Measurements from ENCODE around the gene UNC5C. TPM values are rescaled to one million over a fixed set of nuclear protein-coding genes. Genes with fewer than 3 reads are reported as not detected.

UNC5C gene
- total RNA-seq, 1 donor from 2014 or later = 1.7 TPM

- DNase-seq (ENCODE audit: low spot score) = no peak
- intact Hi-C loops (cut with DNase I) = no loop called here
These were observed 252.7 kb downstream of the UNC5C start for GRCh38 chr4:95296052-95296451.

- DNase-seq (ENCODE audit: low spot score) = no peak
- intact Hi-C loops (cut with DNase I) = no loop called here
These were observed 253.6 kb downstream of the UNC5C start for GRCh38 chr4:95295157-95295556.

GRCh38 chr4:95294321-95294720 lies 254.5 kb downstream of the UNC5C start:
- no peak for DNase-seq (ENCODE audit: low spot score)
- intact Hi-C loops (cut with DNase I) = no loop called here

GRCh38 chr4:95293014-95293413 lies 255.8 kb downstream of the UNC5C start:
- DNase-seq (ENCODE audit: low spot score) = no peak
- intact Hi-C loops (cut with DNase I) = no loop called here

DNA sequence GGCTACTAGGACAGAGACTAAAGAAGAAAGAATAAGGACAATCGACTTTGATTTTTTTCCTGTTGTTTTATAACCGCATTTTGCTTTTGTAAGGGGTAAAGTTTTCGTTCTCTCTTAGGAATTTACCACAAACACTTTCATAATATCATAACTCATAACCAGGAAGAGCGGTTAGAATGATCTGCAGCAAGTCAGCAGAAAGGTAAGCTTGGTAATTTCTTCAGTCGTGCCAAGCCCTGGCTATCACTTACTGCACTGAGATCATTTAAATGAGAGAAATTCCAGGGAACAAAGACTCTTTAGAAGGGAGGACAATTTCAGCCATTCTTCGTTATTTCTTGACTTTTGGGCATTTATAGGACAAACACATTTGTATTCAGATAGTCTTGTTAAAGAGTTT lies 258.1 kb downstream of the UNC5C start:
- intact Hi-C loops (cut with DNase I) = no loop called here
- no peak for DNase-seq (ENCODE audit: low spot score)

DNA sequence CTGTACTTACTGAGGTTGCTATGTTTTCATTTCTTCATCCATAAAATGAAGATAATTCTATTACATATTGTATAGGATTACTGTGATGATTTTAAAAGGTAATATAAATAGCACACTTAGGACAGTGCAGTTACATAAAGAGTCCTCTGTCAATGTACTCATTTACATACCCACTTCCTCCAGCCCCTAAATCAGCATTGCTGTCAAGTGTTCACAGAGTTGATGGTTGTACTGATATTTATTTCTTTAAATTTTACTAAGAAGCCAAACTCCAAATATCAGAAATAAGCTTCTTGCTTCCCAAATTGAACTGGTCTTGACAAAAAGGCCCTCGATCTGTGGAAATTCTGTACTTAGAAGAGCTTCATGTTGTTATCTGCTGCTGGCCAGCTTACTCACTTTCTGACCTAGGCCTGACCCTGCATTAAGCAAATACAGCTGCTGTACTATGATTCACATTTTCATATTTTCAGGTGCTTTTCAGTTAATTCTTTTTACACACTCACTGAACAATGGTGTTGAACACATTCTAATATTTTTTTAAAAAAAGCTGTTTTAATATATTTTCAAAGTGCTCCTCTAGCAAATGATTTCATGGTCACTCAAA lies 259.6 kb downstream of the UNC5C start:
- no peak for DNase-seq (ENCODE audit: low spot score)
- intact Hi-C loops (cut with DNase I) = no loop called here

DNA sequence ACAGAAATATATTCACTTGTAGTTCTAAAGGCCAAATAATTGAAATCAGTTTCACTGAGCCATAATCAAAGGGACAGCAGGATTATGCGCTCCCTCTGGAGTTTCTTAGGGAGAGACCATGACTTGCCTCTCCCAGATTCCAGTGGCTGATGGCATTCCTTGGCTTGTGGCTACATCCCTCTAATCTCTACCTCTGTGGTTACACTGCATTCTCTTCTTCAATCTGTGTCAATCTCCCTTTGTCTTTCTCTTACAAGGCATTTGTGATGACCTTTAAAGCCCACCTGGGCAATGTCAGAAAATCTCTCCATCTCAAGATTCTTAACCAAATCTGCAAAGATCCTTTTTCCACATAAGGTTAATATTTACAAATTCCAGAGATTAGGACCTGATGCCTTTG lies 260.2 kb downstream of the UNC5C start:
- DNase-seq (ENCODE audit: low spot score) = no peak
- intact Hi-C loops (cut with DNase I) = no loop called here

- DNase-seq (ENCODE audit: low spot score) = no peak
- intact Hi-C loops (cut with DNase I) = no loop called here
These were observed 263.0 kb downstream of the UNC5C start for GRCh38 chr4:95285797-95286196.

GRCh38 chr4:95284655-95285054 lies 264.1 kb downstream of the UNC5C start:
- DNase-seq (ENCODE audit: low spot score) = no peak
- intact Hi-C loops (cut with DNase I) = no loop called here

- no peak for DNase-seq (ENCODE audit: low spot score)
- intact Hi-C loops (cut with DNase I) = no loop called here
These were observed 265.5 kb downstream of the UNC5C start for GRCh38 chr4:95283320-95283719.

- DNase-seq (ENCODE audit: low spot score) = no peak
- intact Hi-C loops (cut with DNase I) = no loop called here
These were observed 276.0 kb downstream of the UNC5C start for GRCh38 chr4:95272797-95273196.

- intact Hi-C loops (cut with DNase I) = no loop called here
These were observed 276.7 kb downstream of the UNC5C start for GRCh38 chr4:95272036-95272435.

GRCh38 chr4:95268819-95269565 lies 279.8 kb downstream of the UNC5C start:
- intact Hi-C loops (cut with DNase I) = no loop called here
- no peak for DNase-seq (ENCODE audit: low spot score)

More at GRCh38 chr4:95272036-95272435, 276.7 kb downstream of the UNC5C start:
- no peak for DNase-seq (ENCODE audit: low spot score)

- no peak for DNase-seq (ENCODE audit: low spot score)
- intact Hi-C loops (cut with DNase I) = no loop called here
These were observed 281.7 kb downstream of the UNC5C start for GRCh38 chr4:95267081-95267480.

- intact Hi-C loops (cut with DNase I) = no loop called here
- DNase-seq (ENCODE audit: low spot score) = no peak
These were observed 282.7 kb downstream of the UNC5C start for GRCh38 chr4:95265814-95266740.

GRCh38 chr4:95264843-95265242 lies 283.9 kb downstream of the UNC5C start:
- intact Hi-C loops (cut with DNase I) = no loop called here
- no peak for DNase-seq (ENCODE audit: low spot score)

DNA sequence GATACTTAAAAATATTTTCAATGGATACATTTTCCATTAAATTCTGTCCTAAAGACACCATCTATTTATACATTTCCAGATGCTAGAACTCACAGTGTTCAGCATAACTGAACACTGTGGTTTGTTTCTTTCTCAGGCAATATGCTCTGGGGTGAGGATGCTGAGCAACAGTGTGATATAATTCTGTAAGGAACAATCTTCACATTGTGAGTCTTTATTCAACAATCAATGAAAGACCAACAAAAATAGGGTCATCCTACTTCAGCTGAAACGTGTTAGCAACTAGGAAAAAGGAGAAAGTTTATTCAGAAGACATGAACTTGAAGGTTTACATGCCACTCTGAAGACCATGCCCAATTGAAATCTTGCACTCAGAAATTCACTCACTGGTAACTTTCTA lies 284.8 kb downstream of the UNC5C start:
- intact Hi-C loops (cut with DNase I) = no loop called here
- DNase-seq (ENCODE audit: low spot score) = no peak

GRCh38 chr4:95263391-95263790 lies 285.4 kb downstream of the UNC5C start:
- DNase-seq (ENCODE audit: low spot score) = no peak
- intact Hi-C loops (cut with DNase I) = no loop called here

DNA sequence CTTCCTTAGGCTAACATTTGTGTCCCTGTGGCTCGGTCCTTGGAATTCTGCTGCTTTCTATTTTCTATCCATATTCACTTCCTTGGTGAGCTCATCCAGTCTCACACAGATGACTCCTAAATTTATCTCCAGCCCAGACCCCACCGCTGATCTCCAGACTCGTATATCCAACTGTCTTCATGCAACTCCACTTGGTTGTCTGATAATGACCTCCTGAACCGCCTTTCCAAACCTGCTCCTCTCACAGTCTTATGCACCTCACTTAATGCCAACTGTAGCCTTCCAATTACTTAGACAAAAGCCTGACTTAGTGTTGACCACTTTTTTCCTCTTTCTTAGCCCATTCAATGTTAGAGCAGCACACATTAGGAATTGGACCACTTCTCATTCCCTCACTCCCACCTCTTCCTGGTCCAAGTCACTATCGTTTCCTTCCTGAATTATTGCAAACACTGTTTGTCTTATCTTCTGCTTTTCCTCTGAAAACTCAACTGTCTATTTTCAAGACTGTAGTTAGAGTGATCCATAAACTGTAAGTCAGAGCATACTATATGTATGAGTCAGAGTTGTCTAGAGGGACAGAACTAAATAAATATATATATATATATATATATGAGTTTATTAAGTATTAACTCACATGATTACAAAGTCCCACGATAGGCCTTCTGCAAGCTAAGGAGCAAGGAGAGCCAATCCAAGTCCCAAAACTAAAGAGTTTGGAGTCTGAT lies 292.5 kb downstream of the UNC5C start:
- intact Hi-C loops (cut with DNase I) = no loop called here
- no peak for DNase-seq (ENCODE audit: low spot score)

Measured in cardiac septum (tissue), 1 donor.